Measurements from ENCODE around the gene RNASEH1. TPM values are rescaled to one million over a fixed set of nuclear protein-coding genes. Genes with fewer than 3 reads are reported as not detected.

RNASEH1 gene
- total and polyA plus RNA-seq, 2 of the 8 experiments (the other 6 are each of a cell fraction or from before 2014, with no cell fraction given): 11.7 to 42.7 TPM

DNA sequence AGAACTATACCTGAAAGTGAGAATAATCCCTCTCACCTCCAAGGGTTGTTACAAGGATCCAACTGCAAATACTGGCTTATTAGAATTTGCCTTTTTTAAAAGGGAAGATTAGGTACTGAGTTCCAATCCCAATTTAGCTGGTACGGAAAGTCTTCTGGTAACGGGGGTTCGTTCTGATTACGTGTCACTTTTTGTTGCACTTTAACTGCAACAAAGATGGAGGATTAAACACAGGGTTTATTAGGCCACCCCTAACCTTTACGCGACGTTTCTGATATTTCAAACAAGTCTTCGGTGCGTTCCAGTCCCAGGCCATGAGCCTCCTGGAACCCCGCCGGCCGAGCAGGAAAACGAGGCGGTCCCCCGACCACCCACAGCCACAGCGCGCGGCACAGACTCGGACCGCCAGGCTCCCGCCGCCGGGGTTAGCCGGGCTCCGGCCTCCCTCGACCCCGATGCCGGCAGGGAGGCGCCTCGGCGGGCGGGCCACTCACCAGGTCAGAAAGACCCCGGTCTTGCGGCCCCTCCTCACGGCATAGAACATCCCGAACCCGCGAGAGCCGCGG is 411 bp downstream of the RNASEH1 start:
- no peak for DNase-seq (ENCODE audit: low read depth in 1 of 2, low spot score in 2 of 2)

More for the DNA sequence above, 411 bp downstream of the RNASEH1 start:
- H3K36me3 ChIP-seq (ENCODE audit: control insufficient read depth in 2 of 4, insufficient read depth in 4 of 4, low read length in 3 of 4): peaks cover 11 to 44% (median 28%) of the 10 kb centered on the region in 4 experiments
- H3K23me2 ChIP-seq (ENCODE audit: low read depth, low read length): peaks cover 8% of the 10 kb centered on the region; the same call in 1 of the 2 replicates
- no peak overlapping the region for H2AK5ac ChIP-seq (ENCODE audit: low read depth, low read length)
- H4K5ac ChIP-seq (ENCODE audit: insufficient read length, low read depth, low read length): peak overlapping the region; percentile 61
- WGBS, 2 experiments (ENCODE audit: extremely low coverage in 1 of 2, insufficient coverage in 1 of 2, insufficient read length in 1 of 2, insufficient replicate concordance in 2 of 2, low coverage in 1 of 2, low lambda C conversion rate in 2 of 2, missing lambda C conversion rate in 1 of 2): 1% methylated on average over 30 of the region's 40 CpGs; no CpG with 5 or more reads in 1 of the 2 experiments
- no peaks in the 10 kb centered on the region for H3K9me3 ChIP-seq (ENCODE audit: insufficient read depth in 2 of 2, low read depth in 1 of 2, low read length in 1 of 2)
- H3K4me3 ChIP-seq (ENCODE audit: extremely low read depth in 1 of 4, insufficient read depth in 2 of 4, low read depth in 3 of 4, low read length in 4 of 4): peak overlapping the region; percentile 84 to 99 (median 94)
- H3K18ac ChIP-seq (ENCODE audit: extremely low read depth, low read length): no peak overlapping the region
- H3K79me1 ChIP-seq (ENCODE audit: low read depth, low read length): peaks cover 4% of the 10 kb centered on the region
- H3K14ac ChIP-seq (ENCODE audit: insufficient read length): no peak overlapping the region
- POLR2A ChIA-PET (ENCODE audit: partially characterized antibody): interaction anchor here (0.6 to 19.5 kb wide), 32 partner anchors 8 to 290 kb away, joined by 3 to 373 read pairs (median 4); partner anchors contain the start of genes ADI1, COLEC11, RPS7 and TRAPPC12
- no peak for FAIRE-seq
- no peak overlapping the region for H3K23ac ChIP-seq (ENCODE audit: insufficient read length)
- peaks cover 2 to 4% of the 10 kb centered on the region in 2 experiments for H4K20me1 ChIP-seq (replicated peaks in 1 of 2; ENCODE audit: control insufficient read depth in 1 of 2, insufficient read depth in 2 of 2, low read length in 2 of 2)
- H2AFZ ChIP-seq (ENCODE audit: low read length): no peak overlapping the region
- CTCF ChIA-PET (ENCODE audit: partially characterized antibody): no interaction called here
- no peak overlapping the region for H3K56ac ChIP-seq (replicated peaks; ENCODE audit: insufficient read length, low read depth, low read length)
- H2BK20ac ChIP-seq (ENCODE audit: low read length): no peak overlapping the region
- peak overlapping the region; percentile 92 for H3K27ac ChIP-seq (ENCODE audit: low read depth, low read length)
- H2BK12ac ChIP-seq (ENCODE audit: low read depth, low read length): no peak overlapping the region
- TF ChIP-seq RFX5 (IDR thresholded peaks at IDR 0.05; ENCODE audit: borderline replicate concordance, low read depth, low read length): no peak
- TF ChIP-seq TAF1 (IDR thresholded peaks at IDR 0.05; ENCODE audit: low read depth, low read length): no peak
- TF ChIP-seq SIRT6 (IDR thresholded peaks at IDR 0.05; ENCODE audit: low read length): no peak
- TF ChIP-seq SRF (IDR thresholded peaks at IDR 0.05; ENCODE audit: low read depth, low read length): no peak
- no peak for TF ChIP-seq BACH1 (IDR thresholded peaks at IDR 0.05; ENCODE audit: low read length)
- TF ChIP-seq YY1 (IDR thresholded peaks at IDR 0.05; ENCODE audit: low read depth, low read length): 0 out of 2 replicates have a peak, but pooled peaks have one; percentile 11
- TF ChIP-seq GTF2F1 (IDR thresholded peaks at IDR 0.05; ENCODE audit: borderline replicate concordance, low read depth, low read length): no peak
- peak; percentile 98; the same call in 1 of the 2 replicates for TF ChIP-seq PHF8 (conservative IDR thresholded peaks at IDR 0.05; ENCODE audit: low read depth, low read length)
- TF ChIP-seq CTCF (IDR thresholded peaks at IDR 0.05; ENCODE audit: control extremely low read depth in 1 of 3, insufficient read depth in 1 of 3, low read depth in 1 of 3, low read length in 3 of 3): no peak
- H3K4ac ChIP-seq (replicated peaks; ENCODE audit: insufficient read length, low read depth, low read length): no peak overlapping the region
- H2BK120ac ChIP-seq (replicated peaks; ENCODE audit: low read depth, low read length): no peak overlapping the region
- peak overlapping the region; percentile 69 to 76 for H3K4me2 ChIP-seq (ENCODE audit: insufficient read depth in 1 of 2, low read depth in 2 of 2, low read length in 2 of 2)
- no peak overlapping the region for H2BK15ac ChIP-seq (ENCODE audit: low read length)
- peaks cover 4 to 44% of the 10 kb centered on the region in 2 experiments for H3K79me2 ChIP-seq (ENCODE audit: control insufficient read depth in 1 of 2, insufficient read depth in 2 of 2, low read length in 2 of 2)
- H4K8ac ChIP-seq (ENCODE audit: extremely low read depth, insufficient read depth, low read length): peak overlapping the region; percentile 100
- no peaks in the 10 kb centered on the region for H3K27me3 ChIP-seq (replicated peaks in 1 of 4; ENCODE audit: control insufficient read depth in 3 of 4, extremely low read depth in 1 of 4, insufficient read depth in 3 of 4, low read length in 3 of 4)
- peak overlapping the region; percentile 92; the same call in 1 of the 2 replicates for H2BK5ac ChIP-seq (ENCODE audit: low read depth, low read length)
- peak overlapping the region; percentile 91 to 100 (median 94) for H3K9ac ChIP-seq (replicated peaks in 1 of 4; ENCODE audit: extremely low read depth in 1 of 4, low read depth in 3 of 4, low read length in 3 of 4)
- H4K91ac ChIP-seq (replicated peaks; ENCODE audit: insufficient read length, low read length): peak overlapping the region; percentile 17
- H3K4me1 ChIP-seq (replicated peaks in 1 of 4; ENCODE audit: control insufficient read depth in 3 of 4, insufficient read depth in 4 of 4, low read length in 3 of 4): peaks cover 0 to 7% (median 2%) of the 10 kb centered on the region in 4 experiments; a peak in 4 of 7 replicates

Data from H1 (cell line).